ENCODE measurements around the gene MRPL14.
"Not testable (repeated sequence)": the region's sequence is repeated elsewhere in the genome, so short reads cannot be mapped to it uniquely, and the experiment has no call there.

Gene MRPL14

DNA sequence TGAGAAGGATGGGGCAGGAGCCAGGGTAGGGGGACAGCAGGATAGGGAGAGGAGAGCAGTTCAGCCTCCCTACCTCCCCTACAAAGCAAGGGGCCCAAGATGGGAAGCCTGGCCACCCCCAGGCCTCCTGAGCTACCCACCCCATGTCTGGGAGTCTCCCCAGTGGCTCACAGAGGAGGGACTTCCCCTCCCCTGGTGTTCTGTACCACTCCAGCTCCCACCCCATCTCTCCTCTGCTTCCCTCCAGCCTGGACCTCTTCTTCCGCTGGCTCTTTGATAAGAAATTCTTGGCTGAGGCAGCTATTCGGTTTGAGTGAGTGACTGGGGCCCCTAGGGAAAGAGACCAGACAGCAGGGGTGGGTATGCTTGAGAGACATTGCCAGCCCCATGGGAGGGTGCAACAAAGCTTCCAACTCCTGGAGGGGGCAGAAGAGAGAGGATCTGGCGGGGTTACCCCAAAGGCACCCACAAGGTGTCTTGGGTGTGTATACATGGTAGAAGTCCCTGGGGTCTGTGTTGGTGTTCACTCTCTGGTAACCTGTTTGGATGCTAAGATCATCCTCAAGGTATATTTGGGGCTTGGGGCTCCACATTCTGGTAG is 23.2 kb upstream of the MRPL14 start:
- DNase-seq (ENCODE audit: low read depth in 3 of 3): no peak

DNA sequence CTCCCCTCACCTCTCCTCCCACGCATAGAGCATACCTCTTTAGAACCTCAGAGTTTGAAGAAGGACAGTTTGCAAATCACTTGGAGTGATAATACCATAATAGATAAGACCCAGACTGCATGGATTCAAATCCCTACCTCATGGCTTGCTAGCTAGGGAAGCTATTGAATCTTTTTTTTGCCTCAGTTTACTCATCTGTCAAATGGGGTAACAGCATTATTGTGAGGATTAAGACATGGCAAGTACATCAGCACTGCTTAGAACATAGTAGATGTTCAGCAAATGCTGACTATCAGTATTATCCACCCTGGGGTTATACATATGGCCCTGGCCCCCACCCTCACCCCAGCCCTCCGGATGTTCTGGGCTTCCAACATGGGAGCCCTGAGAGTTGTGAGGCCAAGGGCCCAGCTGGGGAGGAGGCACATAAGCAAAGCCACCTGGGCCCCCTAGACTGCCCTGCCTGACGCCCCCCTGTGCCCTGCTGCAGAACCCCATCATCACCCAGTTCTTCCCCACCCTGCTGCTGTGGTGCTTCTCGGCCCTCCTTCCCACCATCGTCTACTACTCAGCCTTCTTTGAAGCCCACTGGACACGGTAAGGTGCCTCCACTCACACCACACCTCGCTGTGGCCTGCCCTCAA is 22.2 kb upstream of the MRPL14 start:
- DNase-seq (ENCODE audit: low read depth in 3 of 3): no peak

DNA sequence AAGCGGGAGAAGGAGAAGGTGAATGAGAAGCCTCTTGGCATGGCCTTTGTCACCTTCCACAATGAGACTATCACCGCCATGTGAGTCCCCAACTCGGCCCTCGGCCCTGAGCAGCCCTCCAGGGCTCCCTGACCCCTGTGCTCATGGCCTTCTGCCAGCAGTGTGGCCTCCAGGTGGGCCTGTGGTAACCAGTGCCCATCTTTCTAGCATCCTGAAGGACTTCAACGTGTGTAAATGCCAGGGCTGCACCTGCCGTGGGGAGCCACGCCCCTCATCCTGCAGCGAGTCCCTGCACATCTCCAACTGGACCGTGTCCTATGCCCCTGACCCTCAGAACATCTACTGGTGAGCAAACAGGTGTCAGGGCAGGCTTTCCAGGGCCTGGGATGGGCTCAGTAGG is 21.1 kb upstream of the MRPL14 start:
- DNase-seq (ENCODE audit: low read depth in 3 of 3): no peak

GRCh38 chr6:44147256-44147655 is 20.0 kb upstream of the MRPL14 start:
- no peak for DNase-seq (ENCODE audit: low read depth in 3 of 3)

- DNase-seq (ENCODE audit: low read depth in 3 of 3): no peak
These were observed 19.4 kb upstream of the MRPL14 start for GRCh38 chr6:44146685-44147084.

GRCh38 chr6:44145839-44146238 is 18.6 kb upstream of the MRPL14 start:
- no peak for DNase-seq (ENCODE audit: low read depth in 3 of 3)

DNA sequence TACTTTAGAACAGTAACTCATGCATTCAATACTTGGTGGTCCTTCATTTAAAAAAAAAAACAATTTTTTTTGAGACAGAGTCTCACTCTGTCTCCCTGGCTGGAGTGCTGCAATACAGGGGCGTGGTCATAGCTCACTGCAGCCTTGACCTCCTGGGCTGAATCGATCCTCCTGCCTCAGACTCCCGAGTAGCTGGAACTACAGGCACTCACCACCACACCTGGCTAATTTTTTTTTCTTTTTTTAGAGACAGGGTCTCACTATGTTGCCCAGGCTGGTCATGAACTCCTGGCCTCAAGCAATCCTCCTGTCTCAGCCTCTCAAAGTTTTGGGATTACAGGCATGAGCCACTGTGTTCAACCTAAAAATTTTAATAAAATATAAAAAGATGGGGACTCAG is 17.3 kb upstream of the MRPL14 start:
- not testable (repeated sequence) for DNase-seq (ENCODE audit: low read depth in 3 of 3)

GRCh38 chr6:44143731-44144130 is 16.5 kb upstream of the MRPL14 start:
- no peak for DNase-seq (ENCODE audit: low read depth in 3 of 3)

GRCh38 chr6:44142835-44143234 is 15.6 kb upstream of the MRPL14 start:
- no peak for DNase-seq (ENCODE audit: low read depth in 3 of 3)

- DNase-seq (ENCODE audit: low read depth in 3 of 3): no peak
These were observed 12.1 kb upstream of the MRPL14 start for GRCh38 chr6:44139351-44139743.

DNA sequence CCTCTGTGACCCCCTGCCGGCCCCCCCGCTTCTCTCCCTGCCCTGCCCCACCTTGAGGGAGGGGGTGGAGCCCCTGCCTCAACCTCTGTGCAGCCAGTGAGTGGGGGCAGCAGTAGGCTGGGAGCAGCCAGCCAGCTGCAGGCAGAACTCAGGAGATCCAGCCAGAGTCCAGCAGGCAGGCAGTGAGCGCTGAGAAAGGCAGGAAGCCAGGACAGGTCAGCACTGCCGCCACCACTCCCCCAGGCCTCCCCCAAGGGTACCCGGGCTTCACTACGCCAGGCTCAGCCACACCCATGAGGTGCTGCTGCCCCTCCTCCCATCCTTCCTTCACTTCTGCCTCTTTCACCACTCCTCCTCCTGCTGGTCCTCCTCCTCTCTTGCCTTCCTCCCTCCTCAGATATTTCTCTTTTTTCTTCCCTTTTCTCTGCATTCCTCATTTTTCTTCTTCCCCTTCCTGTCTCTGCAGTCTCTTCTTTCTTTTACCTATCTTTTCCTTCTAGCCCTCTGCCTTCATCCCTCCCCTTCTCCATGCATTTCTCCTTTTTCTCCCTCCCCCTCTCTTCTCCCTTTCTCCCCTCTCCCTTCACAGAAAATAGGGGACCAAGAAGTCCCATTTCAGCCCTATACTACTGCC is 11.6 kb upstream of the MRPL14 start:
- DNase-seq (ENCODE audit: low read depth in 3 of 3): no peak

DNA sequence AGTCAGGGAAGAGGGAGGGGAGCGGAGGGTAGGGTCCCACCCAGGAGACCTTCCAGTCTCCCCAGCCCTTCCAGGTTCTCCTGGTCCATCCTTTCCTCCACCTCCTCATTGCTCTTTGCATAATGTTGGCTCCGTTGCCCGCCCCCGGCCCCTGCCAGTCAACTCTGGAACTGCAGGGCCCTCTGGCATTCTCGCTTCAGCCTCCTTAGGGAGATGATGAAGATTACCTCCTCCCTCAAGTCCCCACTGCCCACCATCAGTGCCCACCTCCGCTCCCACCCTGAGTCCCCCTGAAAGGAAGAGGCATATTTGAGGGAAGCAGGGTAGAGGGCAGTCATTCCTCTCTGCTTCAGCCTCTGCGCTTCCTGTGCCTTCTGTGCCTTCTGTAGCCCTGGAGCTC is 8.6 kb upstream of the MRPL14 start:
- DNase-seq (ENCODE audit: low read depth in 3 of 3): no peak

GRCh38 chr6:44135173-44135758 is 8.0 kb upstream of the MRPL14 start:
- DNase-seq (ENCODE audit: low read depth in 3 of 3): no peak

DNA sequence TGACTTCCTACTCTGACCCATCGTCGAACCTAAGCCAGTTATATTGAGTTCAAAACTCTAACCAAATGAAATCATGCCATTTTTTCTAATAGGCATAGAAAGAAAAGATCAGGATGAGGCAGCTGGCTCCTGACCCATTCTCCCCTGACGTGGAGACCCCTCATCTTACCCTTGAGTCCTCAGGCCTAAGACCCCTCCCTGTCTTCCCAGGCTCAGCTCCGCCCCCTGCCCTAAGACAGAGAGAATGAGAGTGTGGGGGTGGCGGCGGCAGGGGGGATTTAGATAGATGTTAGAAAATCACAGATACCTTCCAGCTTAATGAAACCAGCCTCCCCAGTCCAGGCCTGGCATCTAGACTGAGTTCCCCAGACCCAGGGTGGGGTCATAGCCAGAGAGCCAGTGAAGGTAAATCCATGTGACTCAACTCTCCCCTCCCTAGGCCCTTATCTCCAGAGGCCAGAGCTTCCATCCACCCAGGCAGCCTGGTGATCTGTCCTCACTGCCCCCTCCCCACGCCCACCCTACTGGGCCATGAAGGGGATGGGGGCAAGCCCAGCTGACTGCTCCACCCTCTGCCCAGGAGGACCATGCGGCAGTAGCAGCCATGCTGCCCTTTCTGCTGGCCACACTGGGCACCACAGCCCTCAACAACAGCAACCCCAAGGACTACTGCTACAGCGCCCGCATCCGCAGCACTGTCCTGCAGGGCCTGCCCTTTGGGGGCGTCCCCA is 6.9 kb upstream of the MRPL14 start:
- no peak for DNase-seq (ENCODE audit: low read depth in 3 of 3)

GRCh38 chr6:44133003-44133931 is 6.0 kb upstream of the MRPL14 start:
- no peak for DNase-seq (ENCODE audit: low read depth in 3 of 3)

DNA sequence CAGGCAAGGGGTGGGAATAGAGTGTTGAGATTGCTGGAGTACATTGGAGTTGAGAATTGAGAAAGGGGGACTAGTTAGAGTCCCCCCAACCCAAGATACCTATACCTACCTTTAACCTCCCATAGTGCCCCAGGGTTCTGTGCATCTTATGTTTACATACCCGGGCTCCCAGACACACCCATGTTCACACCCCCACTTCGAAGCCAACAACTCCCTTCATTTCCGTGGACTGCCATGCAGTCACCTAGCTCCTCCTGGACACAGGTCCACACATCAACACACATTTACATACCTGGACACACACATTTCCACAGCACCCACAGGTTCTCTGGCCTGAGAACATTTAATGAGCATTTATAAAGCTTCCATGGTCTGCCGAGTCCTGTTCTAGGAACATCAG is 5.2 kb upstream of the MRPL14 start:
- DNase-seq (ENCODE audit: low read depth in 3 of 3): no peak

GRCh38 chr6:44131892-44132291 is 4.6 kb upstream of the MRPL14 start:
- no peak for DNase-seq (ENCODE audit: low read depth in 3 of 3)

DNA sequence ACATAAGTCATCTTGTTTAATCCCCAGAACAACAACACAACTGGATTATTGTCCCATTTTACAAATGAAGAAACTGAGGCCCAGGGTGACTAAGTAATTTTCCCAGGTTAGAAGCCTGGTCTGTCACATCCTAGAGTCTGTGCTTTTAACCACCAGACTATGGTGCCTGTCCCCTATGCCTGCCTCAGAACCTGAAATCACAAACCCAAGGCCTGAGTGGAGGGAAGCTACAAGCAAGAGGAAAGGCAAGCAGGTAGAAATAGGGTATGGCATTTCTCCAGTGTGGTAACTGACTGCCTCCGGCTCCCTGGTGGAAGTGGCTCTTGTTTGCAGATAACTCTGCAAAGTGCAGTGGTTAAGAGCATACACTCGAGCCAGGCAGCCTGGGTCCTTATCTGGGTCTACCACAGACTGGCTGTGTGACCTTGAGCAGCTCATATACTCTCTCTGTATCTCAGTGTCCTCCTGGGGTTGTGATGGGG is 2.6 kb upstream of the MRPL14 start:
- no peak for DNase-seq (ENCODE audit: low read depth in 3 of 3)

- DNase-seq (ENCODE audit: low read depth in 3 of 3): no peak
These were observed 1.0 kb upstream of the MRPL14 start for GRCh38 chr6:44128020-44128917.
